Measurements from ENCODE around the gene SPPL2C.

Gene SPPL2C

GRCh38 chr17:45844695-45845375 is at the start of gene SPPL2C:
Gene SPPL2C (plus strand): TSS chr17:45844881. CDS start chr17:45844907, 26 bp downstream.
- DNase-seq (ENCODE audit: low read depth, low spot score) = no peak

GRCh38 chr17:45800816-45801215 is 43.9 kb upstream of the SPPL2C start:
- no peak for DNase-seq (ENCODE audit: low read depth, low spot score)

GRCh38 chr17:45801421-45801820 is 43.3 kb upstream of the SPPL2C start:
- DNase-seq (ENCODE audit: low read depth, low spot score) = no peak

- no peak for DNase-seq (ENCODE audit: low read depth, low spot score)
Observed at GRCh38 chr17:45808845-45809244, 35.8 kb upstream of the SPPL2C start.

GRCh38 chr17:45809499-45809898 is 35.2 kb upstream of the SPPL2C start:
- DNase-seq (ENCODE audit: low read depth, low spot score) = no peak

GRCh38 chr17:45812102-45812501 is 32.6 kb upstream of the SPPL2C start:
- no peak for DNase-seq (ENCODE audit: low read depth, low spot score)

GRCh38 chr17:45813048-45813725 is 31.5 kb upstream of the SPPL2C start:
- DNase-seq (ENCODE audit: low read depth, low spot score) = peak; percentile 45

GRCh38 chr17:45814622-45815606 is 29.8 kb upstream of the SPPL2C start:
- DNase-seq (ENCODE audit: low read depth, low spot score) = no peak

GRCh38 chr17:45815752-45816151 is 28.9 kb upstream of the SPPL2C start:
- no peak for DNase-seq (ENCODE audit: low read depth, low spot score)

- DNase-seq (ENCODE audit: low read depth, low spot score) = no peak
Observed at GRCh38 chr17:45818041-45818440, 26.6 kb upstream of the SPPL2C start.

- DNase-seq (ENCODE audit: low read depth, low spot score) = no peak
Observed at GRCh38 chr17:45818699-45819098, 26.0 kb upstream of the SPPL2C start.

GRCh38 chr17:45819632-45820031 is 25.0 kb upstream of the SPPL2C start:
- no peak for DNase-seq (ENCODE audit: low read depth, low spot score)

GRCh38 chr17:45820052-45820780 is 24.5 kb upstream of the SPPL2C start:
- DNase-seq (ENCODE audit: low read depth, low spot score) = no peak

- no peak for DNase-seq (ENCODE audit: low read depth, low spot score)
Observed at GRCh38 chr17:45821147-45821546, 23.5 kb upstream of the SPPL2C start.

- no peak for DNase-seq (ENCODE audit: low read depth, low spot score)
Observed at GRCh38 chr17:45823598-45823997, 21.1 kb upstream of the SPPL2C start.

- no peak for DNase-seq (ENCODE audit: low read depth, low spot score)
Observed at GRCh38 chr17:45824475-45824874, 20.2 kb upstream of the SPPL2C start.

GRCh38 chr17:45824901-45825492 is 19.7 kb upstream of the SPPL2C start:
- DNase-seq (ENCODE audit: low read depth, low spot score) = no peak

GRCh38 chr17:45825792-45826191 is 18.9 kb upstream of the SPPL2C start:
- no peak for DNase-seq (ENCODE audit: low read depth, low spot score)

- no peak for DNase-seq (ENCODE audit: low read depth, low spot score)
Observed at GRCh38 chr17:45826919-45827588, 17.6 kb upstream of the SPPL2C start.

- DNase-seq (ENCODE audit: low read depth, low spot score) = no peak
Observed at GRCh38 chr17:45828171-45828570, 16.5 kb upstream of the SPPL2C start.
